ENCODE measurements around the gene FST.

Gene FST, protein sequence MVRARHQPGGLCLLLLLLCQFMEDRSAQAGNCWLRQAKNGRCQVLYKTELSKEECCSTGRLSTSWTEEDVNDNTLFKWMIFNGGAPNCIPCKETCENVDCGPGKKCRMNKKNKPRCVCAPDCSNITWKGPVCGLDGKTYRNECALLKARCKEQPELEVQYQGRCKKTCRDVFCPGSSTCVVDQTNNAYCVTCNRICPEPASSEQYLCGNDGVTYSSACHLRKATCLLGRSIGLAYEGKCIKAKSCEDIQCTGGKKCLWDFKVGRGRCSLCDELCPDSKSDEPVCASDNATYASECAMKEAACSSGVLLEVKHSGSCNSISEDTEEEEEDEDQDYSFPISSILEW

DNA sequence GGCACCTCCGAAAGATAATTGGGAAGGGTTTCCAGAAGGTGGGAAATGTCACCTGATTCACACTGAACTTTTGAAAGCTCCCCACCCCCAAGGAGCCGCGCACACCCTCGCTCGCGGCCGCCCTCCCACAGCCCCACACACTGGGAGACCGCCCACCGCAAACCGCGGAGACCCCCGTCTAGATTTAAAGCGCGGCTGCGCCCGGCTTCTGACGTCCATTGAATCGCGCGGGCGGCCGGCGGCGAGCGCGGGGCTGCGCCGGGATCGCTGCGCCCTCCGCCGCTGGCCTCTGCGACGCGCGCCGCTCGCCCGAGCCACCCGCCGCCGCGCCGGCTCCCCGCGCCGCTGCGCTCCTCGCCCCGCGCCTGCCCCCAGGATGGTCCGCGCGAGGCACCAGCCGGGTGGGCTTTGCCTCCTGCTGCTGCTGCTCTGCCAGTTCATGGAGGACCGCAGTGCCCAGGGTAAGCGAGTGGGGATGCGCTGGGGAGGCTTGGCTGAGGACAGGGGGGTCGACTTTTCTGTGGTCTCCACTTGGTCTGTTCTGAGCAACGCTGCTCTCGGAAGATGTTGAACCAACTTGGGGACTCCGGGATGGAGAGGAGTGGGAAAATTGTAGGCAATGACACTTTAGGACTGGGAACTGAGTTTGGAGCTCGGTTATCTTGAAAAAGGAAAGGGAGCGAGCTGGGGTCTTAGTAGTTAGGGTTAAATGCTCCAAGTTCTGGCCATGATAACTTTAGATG is at the start of gene FST:
TSS of gene FST (plus strand) at position 214 of the 743 bp plus-strand sequence. CDS start at position 377, 163 bp downstream.
- no peak for DNase-seq

DNA sequence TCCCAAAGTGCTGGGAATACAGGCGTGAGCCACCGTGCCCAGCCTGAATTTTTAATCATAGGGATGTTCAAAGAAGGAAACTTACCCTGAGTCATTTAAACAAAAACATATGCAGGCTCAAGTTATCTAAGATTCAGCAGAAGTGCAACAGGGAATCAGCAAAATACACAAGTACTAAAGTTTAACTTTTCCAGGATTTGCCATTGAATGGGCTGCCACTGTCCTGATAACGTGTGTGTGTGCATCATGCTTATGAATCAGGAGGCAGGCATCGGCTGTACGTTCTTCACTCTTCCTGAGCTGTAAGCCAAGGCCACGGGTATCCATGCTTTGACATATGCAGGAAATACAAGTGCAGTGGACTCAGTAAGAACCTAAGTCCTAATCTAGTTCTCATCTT is 48.8 kb upstream of the FST start:
- no peak for DNase-seq

DNA sequence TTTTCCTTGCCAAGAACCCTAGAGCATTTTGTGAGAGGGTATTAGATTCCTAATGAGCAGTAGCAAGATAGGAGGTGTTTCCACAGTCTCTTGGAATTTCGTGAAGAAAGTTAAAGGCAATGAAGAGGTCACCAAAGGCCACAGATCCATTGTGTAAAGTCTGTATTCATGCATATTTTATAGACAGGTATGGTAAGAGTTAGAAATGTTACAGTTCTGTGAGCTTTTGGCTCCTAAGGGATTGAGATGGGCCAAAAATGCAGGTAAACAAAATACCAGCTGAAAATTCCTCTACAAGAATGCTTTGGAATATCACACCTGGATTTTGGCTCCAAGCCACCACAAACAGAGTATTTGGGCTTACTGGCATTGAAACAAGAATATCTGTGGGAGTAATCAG is 47.4 kb upstream of the FST start:
- DNase-seq, result no peak

DNA sequence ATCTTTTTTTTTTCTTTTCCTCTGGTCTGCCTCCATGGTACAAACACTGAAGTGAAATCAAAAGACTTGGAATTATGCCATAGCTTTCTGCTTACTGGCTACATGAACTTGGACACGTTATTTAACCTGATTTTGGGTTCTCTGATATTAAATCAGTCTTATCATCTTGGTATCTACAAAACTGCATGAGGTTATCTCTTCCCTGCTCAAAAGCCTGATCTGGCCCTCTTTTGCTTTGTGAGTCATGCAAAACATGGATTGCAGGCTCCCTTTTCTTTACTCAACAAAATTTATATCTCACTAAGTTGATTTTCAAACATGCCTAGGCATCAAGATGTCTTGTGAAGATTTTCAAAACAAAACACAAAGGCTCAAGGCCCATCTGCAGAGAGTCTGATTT is 45.9 kb upstream of the FST start:
- no peak for DNase-seq

DNA sequence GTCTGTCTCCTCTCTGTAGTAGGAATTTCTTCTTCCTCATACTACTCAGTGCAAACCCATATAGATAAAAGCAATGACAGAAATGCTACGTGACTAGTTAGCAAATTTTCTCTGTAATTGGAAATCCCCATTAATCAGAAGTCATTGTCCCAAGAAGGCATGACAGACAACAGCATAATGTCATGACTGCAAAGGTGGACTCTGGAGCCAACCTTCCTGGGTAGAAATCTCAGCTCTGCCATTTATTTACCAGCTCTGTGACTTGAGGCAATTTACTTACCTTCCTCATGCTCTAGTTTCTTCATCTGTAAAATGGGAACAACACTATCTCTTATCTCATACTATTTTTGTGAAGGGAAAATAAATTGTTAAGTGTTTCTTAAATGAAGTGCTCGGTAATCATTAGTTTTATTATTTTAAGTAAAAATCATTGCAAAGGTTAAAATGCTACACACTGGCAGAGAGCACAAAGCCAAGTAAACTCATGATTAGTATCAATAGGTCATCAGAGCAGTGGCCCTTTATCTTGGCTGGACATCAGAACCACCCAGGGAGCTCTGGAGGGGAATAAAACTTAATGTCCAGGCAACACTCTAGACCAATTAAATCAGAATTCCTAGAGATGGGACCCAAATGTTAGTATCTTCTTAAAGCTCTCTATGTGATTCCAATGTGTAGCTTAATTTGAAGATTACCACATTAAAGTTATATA is 43.8 kb upstream of the FST start:
- DNase-seq, result no peak

DNA sequence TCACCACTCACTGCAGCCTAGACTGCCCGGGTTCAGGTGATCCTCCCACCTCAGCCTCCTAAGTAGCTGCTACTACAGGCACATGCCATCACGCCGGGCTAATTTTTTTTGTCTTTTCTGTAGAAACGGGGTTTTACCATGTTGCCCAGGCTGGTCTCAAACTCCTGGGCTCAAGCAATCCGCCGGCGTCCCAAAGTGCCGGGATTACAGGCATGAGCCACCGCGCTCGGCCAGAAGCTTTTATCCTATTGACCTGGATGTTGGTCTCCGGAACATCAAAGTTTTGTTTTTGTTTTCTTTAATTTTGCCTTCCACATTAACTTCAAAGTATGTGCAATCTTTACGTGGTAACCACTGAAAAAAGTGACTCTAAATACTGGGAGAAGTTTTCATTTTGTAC is 42.4 kb upstream of the FST start:
- no peak for DNase-seq

DNA sequence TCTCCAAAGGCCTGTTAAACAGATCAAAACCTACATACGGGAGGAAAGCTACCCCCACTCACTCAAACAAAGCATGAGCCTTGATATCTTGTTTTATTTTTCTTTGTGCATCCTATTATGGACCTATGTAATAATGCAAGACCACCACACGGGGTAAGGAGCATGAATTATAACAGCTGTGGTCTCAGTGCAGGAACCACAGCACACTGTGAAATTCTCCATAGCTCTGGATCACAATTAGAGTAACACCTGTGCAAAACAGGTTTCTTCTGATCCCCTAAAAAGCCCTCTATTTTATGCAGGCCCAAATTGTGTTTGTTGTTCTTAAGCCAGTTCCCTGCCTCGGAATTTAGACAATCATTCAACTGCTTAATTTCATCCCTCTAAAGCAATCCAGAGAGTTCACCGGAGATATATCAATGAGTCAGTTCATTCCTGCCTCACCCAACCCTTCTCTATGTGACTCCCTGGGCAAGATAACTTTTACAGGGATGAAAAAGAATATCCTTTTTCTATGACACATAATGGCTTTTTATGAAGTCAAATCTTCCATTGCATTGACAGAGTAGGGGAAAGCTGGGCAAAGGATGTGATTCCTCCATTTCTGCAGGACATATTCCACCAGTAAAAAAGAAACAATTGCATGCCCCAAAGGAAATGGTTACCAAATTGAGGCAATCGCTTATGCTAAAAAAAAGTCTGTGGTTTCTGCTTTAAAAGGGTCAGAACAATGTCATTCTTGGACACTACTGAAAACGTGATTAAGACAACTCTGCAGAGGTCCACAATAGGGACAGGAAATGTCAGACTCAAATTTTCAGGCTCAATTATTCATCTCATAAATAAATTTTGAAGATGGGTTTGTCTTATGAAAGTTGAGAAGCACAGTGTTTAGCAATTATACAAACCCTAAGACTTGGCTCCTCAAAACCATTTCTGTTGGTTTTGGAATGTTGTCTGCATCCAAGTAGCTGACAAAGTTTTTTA is 41.6 kb upstream of the FST start:
- DNase-seq, result no peak

DNA sequence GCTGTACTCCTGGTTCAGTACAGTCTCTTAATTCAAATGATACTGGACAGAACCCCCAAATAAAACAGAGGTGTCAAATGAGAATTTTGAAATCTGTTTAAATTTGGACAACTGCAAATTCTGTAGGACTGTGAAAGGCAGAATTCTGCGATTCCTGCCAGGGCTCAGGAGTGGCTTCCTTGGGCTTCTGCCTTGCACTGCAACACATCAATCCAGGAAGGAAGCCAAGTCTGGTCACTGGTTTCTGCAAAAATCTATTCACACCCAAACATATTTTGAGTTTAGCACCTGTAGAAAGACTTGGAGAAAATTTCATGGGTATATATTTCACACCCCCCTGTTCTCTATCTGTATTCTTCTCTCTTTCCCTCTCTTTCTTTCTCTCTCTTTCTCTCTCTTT is 37.5 kb upstream of the FST start:
- DNase-seq, result no peak

DNA sequence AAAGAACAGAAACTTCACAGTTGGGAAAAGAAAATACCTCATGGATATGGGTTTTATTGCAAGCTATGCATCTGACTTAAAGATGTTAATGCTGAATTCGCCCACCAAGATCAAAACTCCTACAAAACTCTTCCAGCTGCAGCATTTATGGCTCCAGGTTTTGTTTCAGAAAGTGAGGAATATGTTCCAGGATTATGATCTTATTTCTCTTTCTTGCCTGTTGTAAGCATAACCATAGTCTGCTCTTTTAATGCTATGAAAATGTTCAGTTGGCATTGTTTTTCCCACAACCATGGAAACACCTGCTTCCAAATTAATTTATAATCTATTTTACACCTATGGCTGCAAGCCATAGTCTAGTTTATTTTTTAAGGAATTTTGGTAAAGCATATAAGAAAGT is 34.9 kb upstream of the FST start:
- no peak for DNase-seq

DNA sequence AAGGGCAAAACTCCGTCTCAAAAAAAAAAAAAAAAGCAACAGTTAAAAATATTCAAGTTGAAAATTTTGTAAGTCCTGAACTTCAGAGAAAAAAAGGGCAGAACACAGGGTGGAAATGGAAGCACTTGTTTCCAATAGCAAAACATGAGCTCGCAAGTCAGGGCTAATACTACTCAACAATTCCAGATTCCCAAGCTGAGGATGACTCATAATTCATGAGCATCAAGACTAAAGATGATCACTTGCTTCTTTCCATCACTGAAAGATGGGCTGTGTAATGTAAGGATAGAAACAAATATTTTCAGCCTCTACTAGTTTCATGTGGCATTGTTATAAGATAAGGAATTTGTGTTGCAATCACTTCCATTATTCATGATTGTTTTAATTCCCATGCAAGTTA is 33.5 kb upstream of the FST start:
- no peak for DNase-seq

DNA sequence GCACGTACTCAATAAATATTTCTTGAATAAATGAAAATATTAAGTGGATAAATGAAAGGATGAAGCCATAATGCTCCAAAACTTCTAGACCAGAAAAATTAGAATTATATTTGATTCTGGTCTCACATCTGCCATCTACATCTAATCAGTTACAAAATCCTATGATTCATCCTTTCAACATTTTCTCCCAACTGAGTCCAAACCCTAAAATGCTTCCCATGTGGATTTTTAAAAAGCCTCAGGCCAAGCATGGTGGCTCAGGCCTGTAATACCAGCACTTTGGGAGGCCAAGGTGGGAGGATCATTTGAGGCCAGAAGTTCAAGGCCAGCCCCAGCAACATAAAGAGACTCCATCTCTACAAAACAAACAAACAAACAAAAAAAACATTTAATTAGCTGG is 31.6 kb upstream of the FST start:
- DNase-seq, result no peak

DNA sequence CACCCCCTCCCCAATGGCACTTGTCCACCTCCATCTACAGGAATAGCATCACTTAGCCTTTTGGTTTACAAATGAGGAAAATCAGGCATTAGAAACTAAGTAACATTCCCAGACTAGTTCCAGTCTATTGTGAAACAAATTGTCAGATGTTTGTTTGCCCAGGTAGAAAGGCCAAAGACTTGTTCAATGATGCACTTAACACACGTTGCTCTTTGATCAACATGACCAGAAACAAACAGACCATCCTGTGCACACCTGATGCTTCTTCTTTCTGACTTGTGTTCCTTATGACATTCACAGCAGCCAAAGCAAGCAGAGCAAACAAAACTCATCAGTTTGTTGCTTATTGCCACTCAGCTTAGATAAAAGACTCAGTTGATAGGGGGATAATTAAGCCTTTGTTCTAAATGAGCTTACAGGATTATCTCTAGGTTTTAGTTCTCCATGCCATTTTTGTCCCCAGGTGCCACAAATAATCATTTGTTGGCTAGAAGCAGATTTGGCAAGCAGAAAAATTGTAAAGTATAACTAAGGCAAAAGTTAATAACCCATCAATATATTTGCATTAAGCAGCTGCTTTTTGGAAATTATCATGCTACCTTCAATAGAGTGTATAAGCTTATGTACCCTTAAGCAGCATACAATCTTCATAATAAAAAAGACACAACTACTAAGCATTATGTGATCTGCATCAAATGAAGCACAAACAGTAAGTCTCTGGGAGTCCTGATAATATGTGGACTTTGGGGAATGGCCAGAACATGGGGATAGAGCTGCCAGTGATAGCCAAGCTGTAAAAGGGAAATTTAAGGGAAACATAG is 26.3 kb upstream of the FST start:
- no peak for DNase-seq

DNA sequence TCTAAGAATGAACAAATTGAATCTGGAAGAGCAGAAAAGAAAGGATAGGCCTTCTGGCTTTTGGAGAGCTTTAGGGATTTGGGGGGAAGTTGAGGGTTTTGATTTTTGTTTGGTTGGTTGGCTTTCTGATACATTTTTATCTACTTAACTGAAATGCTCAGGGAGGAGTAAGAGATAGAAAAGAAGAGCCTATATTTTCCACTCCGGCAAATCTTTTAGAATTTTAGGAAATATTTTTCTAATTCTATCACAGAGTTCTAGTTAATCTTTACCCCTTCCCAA is 25.8 kb upstream of the FST start:
- DNase-seq, result no peak

DNA sequence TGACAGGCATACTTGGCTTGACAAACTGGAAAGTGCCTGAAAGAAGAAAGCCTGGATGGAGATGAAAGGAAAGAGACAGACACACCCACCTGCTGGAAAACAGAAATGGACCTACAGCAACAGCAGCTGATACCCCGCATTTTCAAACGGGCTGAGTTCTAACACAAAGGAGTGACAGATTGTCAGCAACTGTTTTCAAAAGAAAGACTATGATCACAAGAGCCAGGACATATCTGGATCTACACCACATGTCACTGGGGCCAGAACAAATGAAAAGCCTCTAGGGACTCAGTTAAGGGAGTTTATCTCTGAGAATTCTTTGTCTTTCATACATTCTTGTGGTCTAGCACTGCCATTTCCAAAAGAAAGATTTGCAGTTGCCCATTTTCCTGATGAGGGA is 24.1 kb upstream of the FST start:
- no peak for DNase-seq

DNA sequence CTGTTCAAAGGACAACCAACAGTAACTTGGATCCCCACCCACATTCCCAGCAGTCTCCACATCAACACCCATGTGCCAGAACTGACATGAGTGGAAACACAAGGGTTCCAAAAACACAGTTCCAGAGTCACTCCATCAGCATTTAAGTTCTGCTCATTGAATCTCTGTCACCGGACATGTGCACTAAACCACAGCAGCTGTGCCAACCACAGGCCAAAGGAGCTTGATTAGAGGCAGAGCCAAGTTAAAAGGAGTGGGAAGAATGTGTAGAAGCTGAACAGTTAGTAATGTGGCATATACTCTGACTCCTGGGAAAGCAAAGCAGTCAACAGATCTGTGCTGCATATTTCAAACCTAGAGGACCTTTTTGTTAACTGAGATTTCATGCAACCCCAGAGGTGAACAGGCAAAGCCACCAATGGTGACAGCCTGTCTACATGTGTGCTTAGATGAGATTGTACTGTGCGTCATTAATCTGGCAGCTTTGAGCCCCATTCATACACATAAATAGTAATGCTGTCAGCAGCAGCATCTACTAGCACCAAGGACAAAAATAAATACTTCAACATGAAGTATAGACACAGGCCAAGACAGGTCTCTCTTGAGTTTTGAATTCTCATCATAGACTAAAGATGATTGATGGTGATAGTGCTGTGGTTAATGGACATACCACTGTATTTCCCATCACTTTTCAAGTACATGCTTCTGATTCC is 16.4 kb upstream of the FST start:
- no peak for DNase-seq

DNA sequence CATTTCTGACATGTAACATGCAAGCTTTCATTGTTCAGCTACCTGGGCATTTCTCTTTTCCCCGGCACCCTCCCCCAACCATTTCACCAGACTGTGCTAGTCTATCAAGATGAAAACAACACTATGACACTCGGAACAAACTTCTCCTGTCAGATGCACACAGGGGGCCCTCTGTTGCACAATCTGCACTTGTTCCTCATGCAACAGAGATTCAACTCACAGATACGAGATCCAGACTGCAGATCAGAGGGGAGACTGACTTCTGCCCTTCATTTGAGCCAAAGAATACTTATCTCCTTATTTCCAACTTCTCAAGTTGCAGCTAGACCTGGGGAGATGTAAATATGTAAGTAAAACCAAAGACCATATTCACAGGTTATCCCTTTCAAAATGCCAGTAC is 15.7 kb upstream of the FST start:
- DNase-seq, result no peak

DNA sequence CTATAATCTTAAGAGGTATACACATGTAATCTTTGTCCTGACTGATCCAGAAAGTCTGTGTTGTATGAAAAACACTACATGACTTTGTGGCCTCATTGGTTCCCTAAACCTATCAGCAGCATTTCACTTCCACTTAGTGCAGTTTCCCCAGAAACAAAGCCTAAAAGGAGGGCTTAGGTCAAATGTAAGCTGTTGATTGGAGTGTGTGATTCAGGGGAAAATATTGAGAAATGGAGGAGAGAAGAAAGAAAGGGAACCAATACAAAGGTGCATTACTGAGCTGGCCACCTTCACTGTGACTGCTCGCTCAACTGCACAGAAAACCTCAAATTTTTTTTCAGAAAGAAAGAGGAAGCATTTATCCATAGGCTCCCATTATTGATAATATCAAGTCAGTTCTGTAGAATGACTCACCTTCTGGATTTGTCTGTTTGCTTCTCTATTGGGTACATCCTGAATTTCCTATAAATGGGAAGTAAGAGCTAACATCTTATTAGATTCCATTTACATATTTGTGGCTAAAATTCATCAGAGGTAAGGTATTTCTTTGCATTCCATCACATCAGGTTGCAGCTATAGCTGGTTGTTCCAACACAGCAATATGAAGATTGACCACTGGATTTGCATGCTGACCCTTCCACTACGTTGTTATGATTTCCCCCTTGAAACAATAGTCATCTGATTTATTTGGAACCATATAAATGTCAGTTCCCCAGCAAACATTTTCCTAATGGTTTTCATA is 10.3 kb upstream of the FST start:
- DNase-seq, result no peak

DNA sequence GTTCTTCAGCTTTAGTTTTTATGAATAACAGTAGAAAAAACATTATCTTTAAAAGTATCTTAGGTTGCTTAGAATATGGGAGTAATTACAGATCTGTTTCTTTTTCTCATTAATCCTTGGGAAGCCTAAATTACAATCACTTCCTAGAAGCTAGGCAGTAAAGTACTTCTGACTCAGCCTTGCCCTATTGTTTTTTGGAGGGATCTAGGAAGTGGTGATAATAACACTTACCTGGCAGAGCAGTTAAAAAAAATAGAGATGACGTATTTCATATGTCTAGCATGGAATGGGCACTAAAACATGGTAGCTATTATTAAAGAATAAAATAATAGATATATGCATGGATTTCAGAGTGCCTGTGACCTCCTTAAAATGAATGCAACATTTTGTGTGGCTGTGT is 8.2 kb upstream of the FST start:
- no peak for DNase-seq

DNA sequence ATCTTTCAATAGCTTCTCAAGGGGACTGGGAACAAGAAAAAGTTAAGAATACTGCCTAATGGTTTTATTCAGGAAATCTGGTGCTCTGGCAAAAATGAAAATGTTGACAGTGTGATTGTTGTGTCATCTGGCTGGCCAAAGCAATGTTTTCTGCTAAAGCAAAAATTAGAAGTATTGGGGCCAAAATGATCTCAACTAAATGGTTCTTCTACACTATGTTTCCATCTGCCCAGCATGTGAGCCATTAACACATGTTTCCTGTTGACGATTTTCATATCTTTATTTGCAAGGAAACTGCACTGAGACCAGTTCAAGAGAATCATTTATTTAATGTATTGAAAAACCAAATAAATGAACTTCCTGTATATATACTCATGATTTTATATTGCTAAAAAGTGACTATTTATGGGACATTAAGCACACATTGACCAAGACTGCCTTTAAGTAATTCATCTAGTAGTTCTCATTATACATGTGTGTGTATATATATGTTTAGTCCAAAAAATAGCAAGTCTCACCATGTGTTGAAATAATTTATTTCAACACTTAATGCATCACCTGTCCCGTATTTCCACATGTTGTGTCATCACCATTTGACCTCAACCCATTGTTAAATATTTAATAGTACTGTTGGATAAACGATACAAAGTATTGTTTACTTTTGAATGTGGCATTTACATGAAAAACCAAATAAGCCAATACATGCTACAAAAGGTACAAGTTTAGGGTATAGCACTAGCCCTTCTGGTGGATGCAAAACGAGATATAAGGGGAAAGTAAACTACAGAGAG is 7.5 kb upstream of the FST start:
- no peak for DNase-seq

DNA sequence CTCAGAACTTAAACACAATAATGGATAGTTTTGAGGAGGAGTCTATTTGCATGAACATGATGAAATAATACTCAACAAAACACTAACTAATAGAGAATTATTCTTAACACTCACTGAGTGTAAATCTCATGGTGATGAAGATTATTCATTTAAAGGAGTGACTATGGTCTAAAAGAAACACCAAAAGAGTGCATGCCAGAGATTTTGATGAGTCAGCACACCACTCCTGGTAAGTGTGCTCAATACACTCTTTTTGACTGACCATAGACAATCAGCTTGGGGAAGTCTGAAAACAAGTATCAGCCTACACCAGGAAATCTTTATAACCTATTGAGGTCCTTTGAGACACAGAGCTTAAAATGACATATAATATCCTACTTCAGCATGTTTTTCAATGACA is 6.8 kb upstream of the FST start:
- no peak for DNase-seq
